ENCODE data around the gene TANC1. TPM values are rescaled to one million over a fixed set of nuclear protein-coding genes. Genes with fewer than 3 reads are reported as not detected.

TANC1 gene
- polyA plus RNA-seq, 1 donor from 2014 or later: 0.37 TPM

DNA sequence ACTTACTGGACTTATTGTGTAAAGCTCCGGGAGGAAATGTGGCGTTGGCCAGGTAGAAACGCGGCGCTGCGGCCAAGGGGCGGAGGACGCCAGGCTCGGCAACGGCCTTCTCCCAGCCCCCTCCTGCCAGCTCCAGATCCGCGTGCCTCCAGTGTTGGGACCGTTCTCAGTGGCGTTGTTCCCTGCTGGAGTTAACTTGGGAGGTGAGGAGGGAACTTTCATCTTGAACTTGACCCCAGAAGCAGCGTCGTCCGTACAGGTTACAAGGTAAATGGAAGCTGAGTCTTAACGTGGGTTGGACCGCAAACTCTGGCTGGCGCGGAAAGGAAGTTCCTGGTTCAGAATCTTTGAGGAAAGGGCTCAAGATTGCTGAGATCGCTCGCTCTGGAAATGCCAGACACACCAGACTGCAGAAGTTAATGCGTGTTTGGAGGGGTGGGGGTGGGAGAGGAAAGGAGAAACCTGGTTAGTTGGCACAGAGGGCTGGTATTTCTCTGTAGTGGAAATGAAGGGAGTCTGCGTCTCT, 1.3 kb downstream of the TANC1 start:
- peaks cover 88% of the 10 kb centered on the region for H3K27me3 ChIP-seq (ENCODE audit: insufficient read depth, low read depth, low read length)
- no peaks in the 10 kb centered on the region for H3K79me2 ChIP-seq (replicated peaks; ENCODE audit: insufficient read depth, low read length)

DNA sequence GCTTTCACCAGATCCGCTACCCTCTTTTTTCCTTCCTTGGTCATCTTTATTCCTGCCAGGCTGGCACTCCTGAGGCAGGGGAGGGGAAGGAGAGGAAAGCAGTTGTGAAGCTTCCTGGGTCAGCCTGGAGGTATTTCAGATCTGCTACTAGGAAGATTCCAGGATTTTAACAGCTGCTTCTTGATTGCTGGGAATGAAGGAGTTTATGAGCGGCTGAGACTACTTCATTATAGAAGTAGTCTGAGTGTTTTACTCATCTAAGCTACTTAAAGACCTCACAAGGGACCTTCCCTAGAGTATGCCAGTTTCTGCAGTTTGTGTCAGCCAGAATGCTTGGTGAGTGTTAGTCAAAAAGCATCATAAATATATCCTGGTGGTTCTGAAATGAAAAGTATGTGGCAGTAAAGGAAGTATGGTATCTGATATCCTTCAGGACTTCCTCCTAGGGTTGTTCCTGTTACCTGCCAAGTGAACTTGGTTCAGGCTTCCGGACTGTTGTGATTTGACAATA, 1.9 kb downstream of the TANC1 start:
- Histone ChIP-seq H3K4me2 (ENCODE audit: low read length) (peak overlapping the region; percentile 75), H3F3A (ENCODE audit: insufficient read depth, low read length, poor library complexity, severe bottlenecking) (no peaks in the 10 kb centered on the region), H4K20me1 (ENCODE audit: insufficient read depth) (no peaks in the 10 kb centered on the region), H3K79me2 (replicated peaks; ENCODE audit: insufficient read depth, low read length) (no peaks in the 10 kb centered on the region), H3K9me2 (ENCODE audit: insufficient read depth, low read length) (no peaks in the 10 kb centered on the region), H3K4me3 (ENCODE audit: low read length) (peak overlapping the region; percentile 73), H3K9me3 (ENCODE audit: low read length) (no peaks in the 10 kb centered on the region), H3K27ac (ENCODE audit: low read length) (no peak overlapping the region), H3K36me3 (ENCODE audit: insufficient read depth, low read length) (no peaks in the 10 kb centered on the region), H3K27me3 (ENCODE audit: insufficient read depth, low read depth, low read length) (peaks cover 82% of the 10 kb centered on the region), H3K9ac (ENCODE audit: low read length) (no peak overlapping the region), H2AFZ (ENCODE audit: low read depth, low read length) (no peak overlapping the region)
- TF ChIP-seq POLR2AphosphoS5 (IDR thresholded peaks at IDR 0.05): no peak
- TF ChIP-seq SMC3 (conservative IDR thresholded peaks at IDR 0.05; ENCODE audit: poor library complexity): no peak
- TF ChIP-seq, protein P1, sequence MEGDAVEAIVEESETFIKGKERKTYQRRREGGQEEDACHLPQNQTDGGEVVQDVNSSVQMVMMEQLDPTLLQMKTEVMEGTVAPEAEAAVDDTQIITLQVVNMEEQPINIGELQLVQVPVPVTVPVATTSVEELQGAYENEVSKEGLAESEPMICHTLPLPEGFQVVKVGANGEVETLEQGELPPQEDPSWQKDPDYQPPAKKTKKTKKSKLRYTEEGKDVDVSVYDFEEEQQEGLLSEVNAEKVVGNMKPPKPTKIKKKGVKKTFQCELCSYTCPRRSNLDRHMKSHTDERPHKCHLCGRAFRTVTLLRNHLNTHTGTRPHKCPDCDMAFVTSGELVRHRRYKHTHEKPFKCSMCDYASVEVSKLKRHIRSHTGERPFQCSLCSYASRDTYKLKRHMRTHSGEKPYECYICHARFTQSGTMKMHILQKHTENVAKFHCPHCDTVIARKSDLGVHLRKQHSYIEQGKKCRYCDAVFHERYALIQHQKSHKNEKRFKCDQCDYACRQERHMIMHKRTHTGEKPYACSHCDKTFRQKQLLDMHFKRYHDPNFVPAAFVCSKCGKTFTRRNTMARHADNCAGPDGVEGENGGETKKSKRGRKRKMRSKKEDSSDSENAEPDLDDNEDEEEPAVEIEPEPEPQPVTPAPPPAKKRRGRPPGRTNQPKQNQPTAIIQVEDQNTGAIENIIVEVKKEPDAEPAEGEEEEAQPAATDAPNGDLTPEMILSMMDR (IDR thresholded peaks at IDR 0.05; ENCODE audit: poor library complexity, severe bottlenecking): no peak

More for the DNA sequence above, 1.3 kb downstream of the TANC1 start:
- H3K9me3 ChIP-seq (ENCODE audit: low read length): no peaks in the 10 kb centered on the region
- H3K9me2 ChIP-seq (ENCODE audit: insufficient read depth, low read length): no peaks in the 10 kb centered on the region
- no peaks in the 10 kb centered on the region for H4K20me1 ChIP-seq (ENCODE audit: insufficient read depth)
- H3F3A ChIP-seq (ENCODE audit: insufficient read depth, low read length, poor library complexity, severe bottlenecking): no peaks in the 10 kb centered on the region
- no peak overlapping the region for H2AFZ ChIP-seq (ENCODE audit: low read depth, low read length)
- no peak overlapping the region for H3K27ac ChIP-seq (ENCODE audit: low read length)
- TF ChIP-seq SMC3 (conservative IDR thresholded peaks at IDR 0.05; ENCODE audit: poor library complexity) (no peak), RAD21 (conservative IDR thresholded peaks at IDR 0.05) (no peak), POLR2AphosphoS5 (IDR thresholded peaks at IDR 0.05) (no peak), EZH2 (IDR thresholded peaks at IDR 0.05; ENCODE audit: borderline replicate concordance, insufficient read depth, low read length, poor library complexity, severe bottlenecking) (no peak), EP300 (conservative IDR thresholded peaks at IDR 0.05; ENCODE audit: poor library complexity, severe bottlenecking) (no peak), TAF1 (IDR thresholded peaks at IDR 0.05; ENCODE audit: low read depth) (no peak), MXI1 (conservative IDR thresholded peaks at IDR 0.05; ENCODE audit: poor library complexity, severe bottlenecking) (no peak)
- TF ChIP-seq, protein P2, sequence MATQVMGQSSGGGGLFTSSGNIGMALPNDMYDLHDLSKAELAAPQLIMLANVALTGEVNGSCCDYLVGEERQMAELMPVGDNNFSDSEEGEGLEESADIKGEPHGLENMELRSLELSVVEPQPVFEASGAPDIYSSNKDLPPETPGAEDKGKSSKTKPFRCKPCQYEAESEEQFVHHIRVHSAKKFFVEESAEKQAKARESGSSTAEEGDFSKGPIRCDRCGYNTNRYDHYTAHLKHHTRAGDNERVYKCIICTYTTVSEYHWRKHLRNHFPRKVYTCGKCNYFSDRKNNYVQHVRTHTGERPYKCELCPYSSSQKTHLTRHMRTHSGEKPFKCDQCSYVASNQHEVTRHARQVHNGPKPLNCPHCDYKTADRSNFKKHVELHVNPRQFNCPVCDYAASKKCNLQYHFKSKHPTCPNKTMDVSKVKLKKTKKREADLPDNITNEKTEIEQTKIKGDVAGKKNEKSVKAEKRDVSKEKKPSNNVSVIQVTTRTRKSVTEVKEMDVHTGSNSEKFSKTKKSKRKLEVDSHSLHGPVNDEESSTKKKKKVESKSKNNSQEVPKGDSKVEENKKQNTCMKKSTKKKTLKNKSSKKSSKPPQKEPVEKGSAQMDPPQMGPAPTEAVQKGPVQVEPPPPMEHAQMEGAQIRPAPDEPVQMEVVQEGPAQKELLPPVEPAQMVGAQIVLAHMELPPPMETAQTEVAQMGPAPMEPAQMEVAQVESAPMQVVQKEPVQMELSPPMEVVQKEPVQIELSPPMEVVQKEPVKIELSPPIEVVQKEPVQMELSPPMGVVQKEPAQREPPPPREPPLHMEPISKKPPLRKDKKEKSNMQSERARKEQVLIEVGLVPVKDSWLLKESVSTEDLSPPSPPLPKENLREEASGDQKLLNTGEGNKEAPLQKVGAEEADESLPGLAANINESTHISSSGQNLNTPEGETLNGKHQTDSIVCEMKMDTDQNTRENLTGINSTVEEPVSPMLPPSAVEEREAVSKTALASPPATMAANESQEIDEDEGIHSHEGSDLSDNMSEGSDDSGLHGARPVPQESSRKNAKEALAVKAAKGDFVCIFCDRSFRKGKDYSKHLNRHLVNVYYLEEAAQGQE (IDR thresholded peaks at IDR 0.05; ENCODE audit: borderline replicate concordance): no peak
- TF ChIP-seq, protein P1 (IDR thresholded peaks at IDR 0.05; ENCODE audit: poor library complexity, severe bottlenecking): no peak
- H3K4me3 ChIP-seq (ENCODE audit: low read length): peak overlapping the region; percentile 73
- no peak overlapping the region for H3K9ac ChIP-seq (ENCODE audit: low read length)
- peak overlapping the region; percentile 75 for H3K4me2 ChIP-seq (ENCODE audit: low read length)
- H3K36me3 ChIP-seq (ENCODE audit: insufficient read depth, low read length): no peaks in the 10 kb centered on the region

Data from neural cell (in vitro differentiated cells).